Measurements from ENCODE around the gene TRPM5.

DNA sequence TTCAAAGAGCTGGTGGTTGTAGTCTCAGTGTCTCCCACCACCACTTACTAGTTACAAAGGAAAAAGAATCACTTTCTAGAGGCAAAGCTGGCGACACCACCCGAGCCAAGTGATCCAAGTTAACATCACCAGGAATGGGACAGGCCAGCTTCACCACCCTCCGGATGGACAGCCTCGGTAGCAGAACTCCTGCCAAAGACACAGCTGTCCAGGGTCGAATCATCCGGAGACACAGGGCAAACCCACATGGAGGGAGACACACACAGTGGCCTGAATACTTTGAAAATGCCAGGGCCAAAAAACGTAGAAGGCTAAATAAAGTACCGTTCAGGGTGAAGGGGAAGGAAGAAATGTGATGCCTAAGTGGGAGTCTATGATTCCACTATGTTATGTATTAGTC lies 33.6 kb upstream of the TRPM5 start:
- TF ChIP-seq CTCF (IDR thresholded peaks at IDR 0.05), result no peak
- TF ChIP-seq POLR2A (IDR thresholded peaks at IDR 0.05), result no peak

All from heart left ventricle (tissue), 13 donors.